GM19240 (cell line): Measurements from ENCODE around the gene LRIG1.

ENCODE experiments used
- DNase-seq: peaks from one replicate; pipeline ENCODE4 v3.0.0; 2011; ENCODE audit warnings: low spot score; ENCODE audit not compliant: insufficient read length

LRIG1 gene

GRCh38 chr3:66489115-66489514 lies 11.7 kb downstream of the LRIG1 start:
- DNase-seq = no peak

DNA sequence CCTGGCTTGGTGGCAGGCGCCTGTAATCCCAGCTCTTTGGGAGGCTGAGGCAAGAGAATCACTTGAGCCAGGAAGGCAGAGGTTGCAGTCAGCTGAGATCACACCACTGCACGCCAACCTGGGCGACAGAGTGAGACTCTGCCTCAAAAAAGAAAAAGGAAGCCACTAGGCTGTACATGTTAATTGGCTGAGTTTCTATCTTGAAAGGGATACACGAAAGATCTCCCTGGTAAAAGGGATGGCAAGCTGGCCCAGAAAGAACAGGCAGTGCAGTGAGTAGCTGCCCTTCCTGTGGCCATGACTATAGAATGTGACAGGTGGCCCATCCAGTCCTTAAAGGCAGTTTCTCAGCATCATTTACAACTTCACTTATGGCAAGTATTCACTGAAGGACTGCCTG lies 12.3 kb downstream of the LRIG1 start:
- DNase-seq = no peak

DNA sequence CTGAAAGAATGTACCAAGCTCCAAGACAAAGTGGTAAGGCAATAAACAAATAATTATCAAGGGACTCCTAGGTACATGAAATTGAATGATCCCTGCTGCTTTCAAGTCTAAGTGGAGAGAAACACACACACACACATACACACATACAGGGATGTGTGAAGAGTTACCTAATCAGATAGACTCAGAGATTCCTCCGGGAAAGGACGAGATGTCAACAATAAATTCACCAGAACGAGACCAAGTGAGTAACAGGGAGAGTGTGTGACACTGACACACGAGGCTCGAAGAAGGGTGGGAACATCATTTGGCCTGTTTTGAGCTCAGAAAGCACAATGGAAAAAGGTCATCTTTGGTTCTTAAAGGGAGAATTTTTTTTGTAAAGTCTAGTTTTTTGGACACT lies 13.4 kb downstream of the LRIG1 start:
- DNase-seq = no peak

- no peak for DNase-seq
Observed at GRCh38 chr3:66486646-66487045, 14.2 kb downstream of the LRIG1 start.

- no peak for DNase-seq
Observed at GRCh38 chr3:66486202-66486601, 14.6 kb downstream of the LRIG1 start.

- DNase-seq = no peak
Observed at GRCh38 chr3:66485291-66485968, 15.4 kb downstream of the LRIG1 start.

GRCh38 chr3:66484106-66484844 lies 16.5 kb downstream of the LRIG1 start:
- DNase-seq = no peak

- DNase-seq = no peak
Observed at GRCh38 chr3:66483409-66483906, 17.4 kb downstream of the LRIG1 start.

DNA sequence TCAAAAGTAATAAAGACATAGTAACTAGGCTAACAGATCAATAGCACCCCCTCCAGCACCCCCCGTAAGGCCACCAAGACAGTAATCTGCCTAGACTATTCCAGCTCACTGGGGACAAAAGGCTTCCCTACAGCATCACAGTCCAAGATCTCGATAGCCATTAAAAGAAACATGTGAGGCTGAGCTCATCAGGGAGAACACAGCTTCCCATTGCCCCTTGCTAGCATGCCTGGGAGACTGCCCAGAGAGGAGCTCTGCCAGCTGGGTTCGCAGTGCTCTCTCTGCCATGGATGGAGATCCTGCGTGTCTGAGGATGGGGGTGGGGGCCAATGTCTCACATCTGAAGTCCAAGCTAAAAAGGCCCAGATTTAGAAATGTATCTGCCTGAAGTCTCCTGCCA lies 17.8 kb downstream of the LRIG1 start:
- DNase-seq = no peak

GRCh38 chr3:66482018-66482404 lies 18.8 kb downstream of the LRIG1 start:
- DNase-seq = no peak

GRCh38 chr3:66481071-66482017 lies 19.5 kb downstream of the LRIG1 start:
- no peak for DNase-seq

GRCh38 chr3:66480666-66481065 lies 20.2 kb downstream of the LRIG1 start:
- DNase-seq = no peak

- no peak for DNase-seq
Observed at GRCh38 chr3:66479532-66479947, 21.3 kb downstream of the LRIG1 start.

- no peak for DNase-seq
Observed at GRCh38 chr3:66478960-66479359, 21.9 kb downstream of the LRIG1 start.

DNA sequence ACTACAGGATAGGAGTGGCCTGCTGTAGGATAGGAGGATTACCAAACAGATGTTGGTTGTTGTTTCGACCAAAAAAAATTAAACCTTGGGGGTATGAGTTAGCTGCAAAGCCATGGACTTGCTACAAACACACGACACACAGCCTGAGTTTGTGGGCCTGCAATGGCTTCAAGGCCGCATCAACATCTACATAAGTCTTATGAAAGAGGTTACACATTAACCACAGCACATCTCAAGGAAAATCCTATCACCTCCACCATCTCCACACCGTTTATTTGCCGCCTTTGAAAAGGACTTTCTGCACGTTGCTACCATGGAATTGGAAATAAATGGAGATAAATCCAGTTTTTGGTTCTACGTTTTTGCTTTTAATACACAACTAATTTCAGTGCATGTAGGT lies 23.0 kb downstream of the LRIG1 start:
- no peak for DNase-seq

DNA sequence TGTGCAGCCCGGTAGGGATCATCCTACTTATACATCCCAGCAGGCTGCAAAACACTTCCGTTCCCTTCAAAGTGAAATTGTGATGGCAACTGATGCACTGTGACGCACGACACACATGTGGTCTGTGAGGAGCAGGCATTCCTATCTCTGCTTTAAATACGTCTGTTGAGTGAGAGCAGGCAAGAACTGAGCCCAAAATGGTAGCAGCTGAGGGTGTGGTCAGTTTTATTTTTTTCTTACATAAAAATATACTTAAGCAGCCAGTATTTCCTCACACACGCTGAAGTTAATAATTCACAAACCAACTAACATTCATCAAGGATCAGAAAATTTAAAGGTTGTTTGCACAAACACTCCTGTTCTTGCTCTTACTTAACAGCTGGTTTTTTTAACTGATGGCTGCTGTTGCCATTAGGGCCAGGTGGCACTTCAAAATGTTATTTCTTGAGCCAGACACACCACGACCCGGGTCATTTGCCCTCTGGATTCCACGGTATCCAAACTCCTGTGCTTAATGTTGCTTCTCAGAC lies 23.9 kb downstream of the LRIG1 start:
- DNase-seq = no peak

DNA sequence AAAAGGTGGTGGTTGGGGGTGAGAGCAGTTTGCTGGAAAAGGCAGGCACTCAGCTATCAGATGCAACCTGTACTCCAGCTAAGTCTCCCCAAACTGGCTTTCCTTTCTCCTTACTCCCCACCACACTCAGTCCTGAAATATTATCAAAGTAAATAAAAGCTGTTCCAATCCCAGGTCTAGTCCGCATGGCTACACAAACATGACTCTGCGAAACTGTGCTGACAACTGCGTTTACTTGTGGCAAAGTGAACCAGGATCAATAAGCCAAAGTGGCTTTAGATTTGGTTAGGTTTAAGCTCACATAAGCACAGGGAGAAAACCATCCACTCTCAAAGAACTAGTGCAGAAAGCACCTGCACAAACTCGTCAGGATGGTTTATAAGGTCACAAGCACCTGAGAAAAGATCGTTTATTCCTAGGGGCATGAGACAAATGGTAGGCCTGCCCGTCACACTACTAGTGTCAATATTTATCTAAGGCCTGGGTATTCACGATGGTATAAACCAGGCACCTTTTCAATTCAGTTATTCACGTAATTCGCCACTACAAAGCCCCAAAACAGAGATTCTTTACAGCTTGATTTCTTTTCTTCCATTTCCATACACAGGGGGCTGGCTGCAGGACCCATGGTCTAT lies 25.3 kb downstream of the LRIG1 start:
- no peak for DNase-seq

- no peak for DNase-seq
Observed at GRCh38 chr3:66473692-66474091, 27.1 kb downstream of the LRIG1 start.

GRCh38 chr3:66473181-66473580 lies 27.6 kb downstream of the LRIG1 start:
- no peak for DNase-seq

GRCh38 chr3:66472313-66473134 lies 28.3 kb downstream of the LRIG1 start:
- DNase-seq = no peak
